ENCODE results near the gene DAB2IP. TPM values are rescaled to one million over a fixed set of nuclear protein-coding genes. Genes with fewer than 3 reads are reported as not detected.

DAB2IP gene
- total RNA-seq, 1 donor from 2014 or later, result 38.0 TPM

GRCh38 chr9:121662891-121663580, 11.6 kb downstream of the DAB2IP start:
- Histone ChIP-seq H3K27me3 (ENCODE audit: control insufficient read depth, insufficient read depth, low read length) (no peaks in the 10 kb centered on the region), H3K36me3 (ENCODE audit: control insufficient read depth, insufficient read depth, low read length) (no peaks in the 10 kb centered on the region), H3K4me3 (ENCODE audit: low read depth, low read length) (no peak overlapping the region)
- TF ChIP-seq, protein P1, sequence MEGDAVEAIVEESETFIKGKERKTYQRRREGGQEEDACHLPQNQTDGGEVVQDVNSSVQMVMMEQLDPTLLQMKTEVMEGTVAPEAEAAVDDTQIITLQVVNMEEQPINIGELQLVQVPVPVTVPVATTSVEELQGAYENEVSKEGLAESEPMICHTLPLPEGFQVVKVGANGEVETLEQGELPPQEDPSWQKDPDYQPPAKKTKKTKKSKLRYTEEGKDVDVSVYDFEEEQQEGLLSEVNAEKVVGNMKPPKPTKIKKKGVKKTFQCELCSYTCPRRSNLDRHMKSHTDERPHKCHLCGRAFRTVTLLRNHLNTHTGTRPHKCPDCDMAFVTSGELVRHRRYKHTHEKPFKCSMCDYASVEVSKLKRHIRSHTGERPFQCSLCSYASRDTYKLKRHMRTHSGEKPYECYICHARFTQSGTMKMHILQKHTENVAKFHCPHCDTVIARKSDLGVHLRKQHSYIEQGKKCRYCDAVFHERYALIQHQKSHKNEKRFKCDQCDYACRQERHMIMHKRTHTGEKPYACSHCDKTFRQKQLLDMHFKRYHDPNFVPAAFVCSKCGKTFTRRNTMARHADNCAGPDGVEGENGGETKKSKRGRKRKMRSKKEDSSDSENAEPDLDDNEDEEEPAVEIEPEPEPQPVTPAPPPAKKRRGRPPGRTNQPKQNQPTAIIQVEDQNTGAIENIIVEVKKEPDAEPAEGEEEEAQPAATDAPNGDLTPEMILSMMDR (IDR thresholded peaks at IDR 0.05; ENCODE audit: insufficient read depth, low read length, poor library complexity, severe bottlenecking), result no peak
- DNase-seq (ENCODE audit: low read depth), result no peak

DNA sequence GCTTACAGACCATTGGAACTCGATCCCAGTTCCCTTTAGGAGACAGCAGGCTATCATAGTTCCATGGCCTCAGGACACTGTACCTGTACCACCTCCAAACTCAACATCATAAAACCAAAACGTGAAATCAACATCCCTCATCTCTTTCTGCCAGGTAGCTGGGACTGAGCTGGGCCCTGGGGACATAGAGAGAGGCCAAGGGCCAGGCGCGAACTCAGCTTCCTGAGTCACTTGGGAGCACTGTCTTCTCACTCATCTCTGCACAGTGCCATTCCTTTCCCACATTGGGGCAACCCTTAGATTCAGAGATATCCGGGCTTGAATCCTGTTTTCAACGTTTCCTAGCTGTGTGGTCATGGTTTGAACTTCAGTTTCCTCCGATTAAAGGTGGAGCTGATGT, 12.2 kb downstream of the DAB2IP start:
- TF ChIP-seq, protein P1 (IDR thresholded peaks at IDR 0.05; ENCODE audit: insufficient read depth, low read length, poor library complexity, severe bottlenecking), result no peak
- no peak for DNase-seq (ENCODE audit: low read depth)
- Histone ChIP-seq H3K4me3 (ENCODE audit: low read depth, low read length) (no peak overlapping the region), H3K27me3 (ENCODE audit: control insufficient read depth, insufficient read depth, low read length) (no peaks in the 10 kb centered on the region), H3K36me3 (ENCODE audit: control insufficient read depth, insufficient read depth, low read length) (no peaks in the 10 kb centered on the region)

- H3K4me3 ChIP-seq (ENCODE audit: low read depth, low read length), result no peak overlapping the region
- H3K27me3 ChIP-seq (ENCODE audit: control insufficient read depth, insufficient read depth, low read length), result no peaks in the 10 kb centered on the region
- H3K36me3 ChIP-seq (ENCODE audit: control insufficient read depth, insufficient read depth, low read length), result no peaks in the 10 kb centered on the region
- DNase-seq (ENCODE audit: low read depth), result no peak
- TF ChIP-seq, protein P1 (IDR thresholded peaks at IDR 0.05; ENCODE audit: insufficient read depth, low read length, poor library complexity, severe bottlenecking), result no peak
Measured at GRCh38 chr9:121666294-121666693, 14.9 kb downstream of the DAB2IP start.

- no peak for DNase-seq (ENCODE audit: low read depth)
- Histone ChIP-seq H3K36me3 (ENCODE audit: control insufficient read depth, insufficient read depth, low read length) (no peaks in the 10 kb centered on the region), H3K27me3 (ENCODE audit: control insufficient read depth, insufficient read depth, low read length) (no peaks in the 10 kb centered on the region), H3K4me3 (ENCODE audit: low read depth, low read length) (no peak overlapping the region)
- TF ChIP-seq, protein P1 (IDR thresholded peaks at IDR 0.05; ENCODE audit: insufficient read depth, low read length, poor library complexity, severe bottlenecking), result no peak
Measured at GRCh38 chr9:121667214-121667613, 15.8 kb downstream of the DAB2IP start.

GRCh38 chr9:121667890-121668289, 16.5 kb downstream of the DAB2IP start:
- TF ChIP-seq, protein P1 (IDR thresholded peaks at IDR 0.05; ENCODE audit: insufficient read depth, low read length, poor library complexity, severe bottlenecking), result no peak
- H3K27me3 ChIP-seq (ENCODE audit: control insufficient read depth, insufficient read depth, low read length), result no peaks in the 10 kb centered on the region
- DNase-seq (ENCODE audit: low read depth), result no peak
- no peak overlapping the region for H3K4me3 ChIP-seq (ENCODE audit: low read depth, low read length)
- no peaks in the 10 kb centered on the region for H3K36me3 ChIP-seq (ENCODE audit: control insufficient read depth, insufficient read depth, low read length)

- TF ChIP-seq, protein P1 (IDR thresholded peaks at IDR 0.05; ENCODE audit: insufficient read depth, low read length, poor library complexity, severe bottlenecking), result no peak
- Histone ChIP-seq H3K36me3 (ENCODE audit: control insufficient read depth, insufficient read depth, low read length) (no peaks in the 10 kb centered on the region), H3K27me3 (ENCODE audit: control insufficient read depth, insufficient read depth, low read length) (no peaks in the 10 kb centered on the region), H3K4me3 (ENCODE audit: low read depth, low read length) (no peak overlapping the region)
- no peak for DNase-seq (ENCODE audit: low read depth)
Measured at GRCh38 chr9:121670431-121670830, 19.0 kb downstream of the DAB2IP start.
